Measurements from ENCODE around the gene NSUN4. TPM values are rescaled to one million over a fixed set of nuclear protein-coding genes. Genes with fewer than 3 reads are reported as not detected.

The NSUN4 gene
- total and polyA plus RNA-seq, 2 experiments from 2014 or later = 10.8 to 16.1 TPM

- Histone ChIP-seq H3K36me3 (no peaks in the 10 kb centered on the region), H3K4me3 (no peak overlapping the region), H3K27ac (no peak overlapping the region), H3K27me3 (no peaks in the 10 kb centered on the region), H3K9me3 (ENCODE audit: low read depth) (no peaks in the 10 kb centered on the region), H3K4me1 (ENCODE audit: low read depth) (peaks cover 5% of the 10 kb centered on the region)
- no peak for TF ChIP-seq CTCF (IDR thresholded peaks at IDR 0.05; ENCODE audit: low read depth, low read length)
- peak in 1 of 2 donors; percentile 49 for DNase-seq (ENCODE audit: low read depth in 1 of 2, low spot score in 1 of 2)
Measured at GRCh38 chr1:46410156-46411009, 69.8 kb downstream of the NSUN4 start.

- Histone ChIP-seq H3K4me1 (ENCODE audit: low read depth) (peaks cover 5% of the 10 kb centered on the region), H3K9me3 (ENCODE audit: low read depth) (no peaks in the 10 kb centered on the region), H3K27ac (no peak overlapping the region), H3K4me3 (no peak overlapping the region), H3K36me3 (no peaks in the 10 kb centered on the region), H3K27me3 (no peaks in the 10 kb centered on the region)
- DNase-seq (ENCODE audit: low read depth in 1 of 2, low spot score in 1 of 2) = no peak
- no peak for TF ChIP-seq CTCF (IDR thresholded peaks at IDR 0.05; ENCODE audit: low read depth, low read length)
Measured at GRCh38 chr1:46411010-46411405, 70.4 kb downstream of the NSUN4 start.

Other genes with a start within 250 kb of the NSUN4 start
- 6.4 and 9.0 TPM in 2 replicates for gene PIK3R3, start 208.2 kb upstream of the NSUN4 start, total RNA-seq
- gene PIK3R3, start 208.2 kb upstream of the NSUN4 start, polyA plus RNA-seq = 6.2 and 11.5 TPM in 2 replicates
- not detected in 2 replicates for gene TSPAN1, start 165.7 kb upstream of the NSUN4 start, total RNA-seq
- not detected in 2 replicates for gene TSPAN1, start 165.7 kb upstream of the NSUN4 start, polyA plus RNA-seq
- gene P3R3URF, start 164.3 kb upstream of the NSUN4 start, total RNA-seq = not detected in 2 replicates
- gene P3R3URF, start 164.3 kb upstream of the NSUN4 start, polyA plus RNA-seq = not detected in 2 replicates
- gene POMGNT1, start 142.4 kb upstream of the NSUN4 start, total RNA-seq = 105 and 125 TPM in 2 replicates
- gene POMGNT1, start 142.4 kb upstream of the NSUN4 start, polyA plus RNA-seq = 128 and 147 TPM in 2 replicates
- gene LURAP1, start 137.5 kb upstream of the NSUN4 start, total RNA-seq = 11.7 and 19.5 TPM in 2 replicates
- gene LURAP1, start 137.5 kb upstream of the NSUN4 start, polyA plus RNA-seq = 6.0 and 7.2 TPM in 2 replicates
- gene RAD54L, start 93.0 kb upstream of the NSUN4 start, total RNA-seq = 2.5 and 3.3 TPM in 2 replicates
- gene RAD54L, start 93.0 kb upstream of the NSUN4 start, polyA plus RNA-seq = 5.9 and 13.6 TPM in 2 replicates
- gene LRRC41, start 37.2 kb upstream of the NSUN4 start, total RNA-seq = 118 and 151 TPM in 2 replicates
- gene LRRC41, start 37.2 kb upstream of the NSUN4 start, polyA plus RNA-seq = 130 and 169 TPM in 2 replicates
- 597 and 948 TPM in 2 replicates for gene UQCRH, start 37.1 kb upstream of the NSUN4 start, total RNA-seq
- 517 and 698 TPM in 2 replicates for gene UQCRH, start 37.1 kb upstream of the NSUN4 start, polyA plus RNA-seq
- gene FAAH, start 53.5 kb downstream of the NSUN4 start, total RNA-seq = 12.4 and 21.0 TPM in 2 replicates
- gene FAAH, start 53.5 kb downstream of the NSUN4 start, polyA plus RNA-seq = 18.7 and 20.2 TPM in 2 replicates
- gene DMBX1, start 149.0 kb downstream of the NSUN4 start, total RNA-seq = not detected in 2 replicates
- not detected in 2 replicates for gene DMBX1, start 149.0 kb downstream of the NSUN4 start, polyA plus RNA-seq
- gene KNCN, start 210.8 kb downstream of the NSUN4 start, total RNA-seq = not detected in 2 replicates
- not detected in 2 replicates for gene KNCN, start 210.8 kb downstream of the NSUN4 start, polyA plus RNA-seq

Data from cardiac muscle cell (in vitro differentiated cells and primary cell).